H1 (cell line): ENCODE data around the gene PPIF. TPM values are rescaled to one million over a fixed set of nuclear protein-coding genes. Genes with fewer than 3 reads are reported as not detected.

ENCODE experiments used
- CTCF ChIA-PET: fragments of 300-600 bp; sonication (Branson Sonifier 250); formaldehyde crosslinking; loops from one replicate; lab custom pipeline; 2021; ENCODE audit not compliant: partially characterized antibody; lab: Charles Lee
- POLR2A ChIA-PET: fragments of 300-600 bp; sonication (Branson Sonifier 250); formaldehyde crosslinking; loops from one replicate; lab custom pipeline; 2021; ENCODE audit warnings: inconsistent platforms; ENCODE audit not compliant: partially characterized antibody; lab: Charles Lee
- DNase-seq, 2 experiments: peaks; one replicate each; pipeline versions ENCODE4 v3.0.0 to v3.0.0-alpha.2; 2010 to 2022; ENCODE audit warnings: low spot score in 2 of 2, low read depth in 1 of 2, mixed read lengths in 1 of 2
- FAIRE-seq: peaks from 2 replicates; lab custom pipeline; 2011; peaks lifted over from hg19 to GRCh38; lab: Jason Lieb, UNC
- H2AFZ ChIP-seq: 2 replicates; pipeline ENCODE4 v1.8.1; 2012; ENCODE audit warnings: low read length, inconsistent platforms
- H2AK5ac ChIP-seq: 2 replicates; pipeline ENCODE4 v1.6.1; 2013; ENCODE audit warnings: low read depth, low read length
- H2BK120ac ChIP-seq: replicated peaks from 2 replicates; pipeline ENCODE3; 2013; ENCODE audit warnings: low read depth, low read length, inconsistent platforms
- H2BK12ac ChIP-seq: 2 replicates; pipeline ENCODE4 v1.6.1; 2013; ENCODE audit warnings: low read depth, low read length
- H2BK15ac ChIP-seq: 2 replicates; pipeline ENCODE4 v1.6.1; 2013; ENCODE audit warnings: low read length
- H2BK20ac ChIP-seq: 2 replicates; pipeline ENCODE4 v1.6.1; 2013; ENCODE audit warnings: low read length
- H2BK5ac ChIP-seq: 2 replicates; pipeline ENCODE4 v1.6.1; 2013; ENCODE audit warnings: low read depth, low read length
- H3K14ac ChIP-seq: 2 replicates; pipeline ENCODE4 v1.6.1; 2013; ENCODE audit warnings: inconsistent platforms; ENCODE audit not compliant: insufficient read length
- H3K18ac ChIP-seq: 2 replicates; pipeline ENCODE4 v1.6.1; 2013; ENCODE audit warnings: low read length; ENCODE audit errors: extremely low read depth
- H3K23ac ChIP-seq: 2 replicates; pipeline ENCODE4 v1.6.1; 2013; ENCODE audit warnings: inconsistent platforms; ENCODE audit not compliant: insufficient read length
- H3K23me2 ChIP-seq: 2 replicates; pipeline ENCODE4 v1.6.1; 2013; ENCODE audit warnings: low read depth, low read length
- H3K27ac ChIP-seq: 2 replicates; pipeline ENCODE4 v1.6.1; 2011; ENCODE audit warnings: low read depth, low read length, inconsistent platforms
- H3K27me3 ChIP-seq, 4 experiments: replicated peaks in 1 of 4; 1 replicate in 1 of 4; 2 replicates in 3 of 4; pipeline versions ENCODE4 v1.6.1 to v1.8.1; 2011 to 2013; ENCODE audit warnings: low read length in 3 of 4, mild to moderate bottlenecking in 3 of 4, inconsistent platforms in 2 of 4, mixed read lengths in 2 of 4, moderate library complexity in 1 of 4; ENCODE audit not compliant: control insufficient read depth in 3 of 4, insufficient read depth in 3 of 4; ENCODE audit errors: extremely low read depth in 1 of 4
- H3K36me3 ChIP-seq, 4 experiments: 2 replicates each; pipeline versions ENCODE4 v1.6.1 to v1.8.1; 2011 to 2013; ENCODE audit warnings: mild to moderate bottlenecking in 4 of 4, low read length in 3 of 4, moderate library complexity in 2 of 4, control low read depth in 1 of 4, inconsistent platforms in 1 of 4; ENCODE audit not compliant: insufficient read depth in 4 of 4, control insufficient read depth in 2 of 4
- H3K4ac ChIP-seq: replicated peaks from 2 replicates; pipeline ENCODE3; 2013; ENCODE audit warnings: low read length, low read depth, mixed read lengths, inconsistent platforms; ENCODE audit not compliant: insufficient read length
- H3K4me1 ChIP-seq, 4 experiments: replicated peaks in 1 of 4; 1 replicate in 1 of 4; 2 replicates in 3 of 4; pipeline versions ENCODE4 v1.6.1 to v1.8.1; 2011 to 2013; ENCODE audit warnings: low read length in 3 of 4, inconsistent platforms in 2 of 4, mixed read lengths in 1 of 4; ENCODE audit not compliant: insufficient read depth in 4 of 4, control insufficient read depth in 3 of 4
- H3K4me2 ChIP-seq, 2 experiments: 2 replicates each; pipeline versions ENCODE4 v1.6.1 to v1.8.1; 2011 to 2013; ENCODE audit warnings: low read depth in 2 of 2, low read length in 2 of 2, control low read depth in 1 of 2, inconsistent platforms in 1 of 2, mild to moderate bottlenecking in 1 of 2; ENCODE audit not compliant: insufficient read depth in 1 of 2
- H3K4me3 ChIP-seq, 4 experiments: fragments of 200-600, 300-600 bp in 1 of 4; sonication (generic), shearing (Covaris generic), sonication (Bioruptor Twin) in 1 of 4; 2 replicates each; pipeline versions ENCODE4 v1.5.1 to v1.8.1; 2011 to 2016; ENCODE audit warnings: low read length in 4 of 4, low read depth in 3 of 4, control low read depth in 2 of 4, inconsistent platforms in 2 of 4, mild to moderate bottlenecking in 2 of 4, mixed read lengths in 1 of 4, moderate library complexity in 1 of 4; ENCODE audit not compliant: insufficient read depth in 2 of 4; ENCODE audit errors: extremely low read depth in 1 of 4
- H3K56ac ChIP-seq: replicated peaks from 2 replicates; pipeline ENCODE3; 2013; ENCODE audit warnings: low read depth, mild to moderate bottlenecking, mixed read lengths, low read length, inconsistent platforms; ENCODE audit not compliant: insufficient read length
- H3K79me1 ChIP-seq: 2 replicates; pipeline ENCODE4 v1.6.1; 2013; ENCODE audit warnings: low read depth, low read length, control low read depth
- H3K79me2 ChIP-seq, 2 experiments: 2 replicates each; pipeline versions ENCODE4 v1.6.1 to v1.8.1; 2012 to 2013; ENCODE audit warnings: low read length in 2 of 2, mild to moderate bottlenecking in 2 of 2, inconsistent platforms in 1 of 2; ENCODE audit not compliant: insufficient read depth in 2 of 2, control insufficient read depth in 1 of 2
- H3K9ac ChIP-seq, 4 experiments: replicated peaks in 1 of 4; 1 replicate in 1 of 4; 2 replicates in 3 of 4; pipeline versions ENCODE4 v1.6.1 to v1.8.1; 2011 to 2013; ENCODE audit warnings: low read depth in 3 of 4, low read length in 3 of 4, control low read depth in 2 of 4, mild to moderate bottlenecking in 2 of 4, moderate library complexity in 2 of 4, inconsistent platforms in 1 of 4; ENCODE audit errors: extremely low read depth in 1 of 4
- H3K9me3 ChIP-seq, 2 experiments: 2 replicates each; pipeline versions ENCODE4 v1.6.1 to v1.8.1; 2012 to 2013; ENCODE audit warnings: mild to moderate bottlenecking in 2 of 2, moderate library complexity in 2 of 2, control low read depth in 1 of 2, inconsistent platforms in 1 of 2, low read depth in 1 of 2, low read length in 1 of 2, mixed read lengths in 1 of 2; ENCODE audit not compliant: insufficient read depth in 2 of 2
- H4K20me1 ChIP-seq, 2 experiments: replicated peaks in 1 of 2; 2 replicates each; pipeline versions ENCODE3 to v1.8.1; 2011 to 2013; ENCODE audit warnings: inconsistent platforms in 2 of 2, low read length in 2 of 2, mild to moderate bottlenecking in 1 of 2; ENCODE audit not compliant: insufficient read depth in 2 of 2, control insufficient read depth in 1 of 2
- H4K5ac ChIP-seq: 2 replicates; pipeline ENCODE4 v1.6.1; 2013; ENCODE audit warnings: low read length, low read depth, mixed read lengths, inconsistent platforms; ENCODE audit not compliant: insufficient read length
- H4K8ac ChIP-seq: 2 replicates; pipeline ENCODE4 v1.8.0; 2013; ENCODE audit warnings: mild to moderate bottlenecking, moderate library complexity, low read length, inconsistent platforms; ENCODE audit not compliant: insufficient read depth; ENCODE audit errors: extremely low read depth
- H4K91ac ChIP-seq: replicated peaks from 2 replicates; pipeline ENCODE3; 2013; ENCODE audit warnings: low read length, mixed read lengths, inconsistent platforms; ENCODE audit not compliant: insufficient read length
- CBX5 ChIP-seq: fragments of 300-800, 300-1000 bp; sonication (generic); IDR thresholded peaks from 2 replicates; pipeline ENCODE4 v1.7.1; 2016; ENCODE audit warnings: antibody characterized with exemption, low read length, low read depth
- EGR1 ChIP-seq: IDR thresholded peaks from 2 replicates; pipeline ENCODE4 v1.6.1; 2011; ENCODE audit warnings: low read depth, low read length, borderline replicate concordance
- FOSL1 ChIP-seq: IDR thresholded peaks from 2 replicates; pipeline ENCODE4 v1.6.1; 2011; ENCODE audit warnings: mild to moderate bottlenecking, low read depth, low read length, moderate library complexity; ENCODE audit not compliant: insufficient read depth
- HDAC6 ChIP-seq: IDR thresholded peaks from one replicate; pipeline ENCODE4 v1.7.1; 2012; ENCODE audit warnings: low read depth, mild to moderate bottlenecking, inconsistent platforms, low read length, moderate library complexity
- KDM1A ChIP-seq: fragments of 200-600, 300-600 bp; sonication (generic); IDR thresholded peaks from 2 replicates; pipeline ENCODE4 v1.7.1; 2016; ENCODE audit warnings: mild to moderate bottlenecking, low read length, borderline replicate concordance
- POLR2AphosphoS5 ChIP-seq: IDR thresholded peaks from 2 replicates; pipeline ENCODE4 v1.6.1; 2011; ENCODE audit warnings: low read depth, low read length
- RFX5 ChIP-seq: IDR thresholded peaks from 2 replicates; pipeline ENCODE4 v1.6.1; 2011; ENCODE audit warnings: low read depth, low read length, improper control_type of control experiment, borderline replicate concordance
- SP2 ChIP-seq: IDR thresholded peaks from 2 replicates; pipeline ENCODE4 v1.6.1; 2012; ENCODE audit warnings: mild to moderate bottlenecking, low read length, inconsistent platforms
- SP4 ChIP-seq: IDR thresholded peaks from 2 replicates; pipeline ENCODE4 v1.6.1; 2012; ENCODE audit warnings: low read length, inconsistent platforms
- SRF ChIP-seq: IDR thresholded peaks from 2 replicates; pipeline ENCODE4 v1.6.1; 2011; ENCODE audit warnings: mild to moderate bottlenecking, low read depth, low read length, moderate library complexity
- TAF1 ChIP-seq: IDR thresholded peaks from 2 replicates; pipeline ENCODE4 v1.6.1; 2011; ENCODE audit warnings: mild to moderate bottlenecking, low read depth, low read length
- TCF12 ChIP-seq: IDR thresholded peaks from 2 replicates; pipeline ENCODE4 v1.6.1; 2011; ENCODE audit warnings: low read depth, mild to moderate bottlenecking, low read length
- TEAD4 ChIP-seq: IDR thresholded peaks from 2 replicates; pipeline ENCODE4 v1.6.1; 2012; ENCODE audit warnings: low read depth, low read length, inconsistent platforms, mixed read lengths
- WGBS, 2 experiments: shearing (Covaris generic) in 1 of 2; methylation state at CpG; one replicate each; pipeline versions ENCODE4 v1.1.6 to v1.1.7; 2013 to 2015; ENCODE audit warnings: low lambda C conversion rate in 2 of 2, mixed read lengths in 2 of 2, inconsistent platforms in 1 of 2, low coverage in 1 of 2, missing lambda C conversion rate in 1 of 2; ENCODE audit not compliant: insufficient replicate concordance in 2 of 2, insufficient coverage in 1 of 2, insufficient read length in 1 of 2; ENCODE audit errors: extremely low coverage in 1 of 2, missing lambda C conversion rate in 1 of 2; 5-methylcytosine and 5-hydroxymethylcytosine counted together
- polyA plus RNA-seq, 7 experiments: library from polyadenylated mRNA; depleted of rRNA in 3 of 7; stranded (reverse) in 5 of 7; unstranded in 2 of 7; fragments of >200 nt in 5 of 7; fragments of 200-250 nt in 2 of 7; gene quantifications; 1 replicate in 5 of 7; 2 replicates in 1 of 7; 4 replicates in 1 of 7; pipeline versions ENCODE4 v1.2.1 to v1.2.3, GENCODE V29; 2011 to 2013; ENCODE audit warnings: missing spikeins in 2 of 7, mixed read lengths in 2 of 7
- total RNA-seq: library from RNA; stranded (reverse); fragmentation: NEBNext Ultra II Directional; extraction: Animal tissue kit (Norgen Biotek cat#: 25700); gene quantifications from 2 replicates; pipeline ENCODE4 v1.2.1, GENCODE V29; 2021

The PPIF gene
- total and polyA plus RNA-seq, 2 of the 8 experiments (the other 6 are each of a cell fraction or from before 2014, with no cell fraction given), result 70.2 to 77.6 TPM

- H3K27ac ChIP-seq, result no peak overlapping the region
- TF ChIP-seq KDM1A (no peak), SP2 (no peak), FOSL1 (no peak), CBX5 (no peak), EGR1 (no peak), RFX5 (no peak), TCF12 (no peak), HDAC6 (no peak), TAF1 (no peak), TEAD4 (no peak), SP4 (no peak), SRF (no peak), POLR2AphosphoS5 (no peak)
Observed at GRCh38 chr10:79314761-79315601, 32.3 kb upstream of the PPIF start.

More at GRCh38 chr10:79314761-79315601, 32.3 kb upstream of the PPIF start:
- DNase-seq, result no peak
- no peak overlapping the region for H4K5ac ChIP-seq
- no peak overlapping the region for H2AFZ ChIP-seq
- H3K4me2 ChIP-seq, result no peak overlapping the region
- no peak overlapping the region for H3K23ac ChIP-seq
- H3K36me3 ChIP-seq, result peaks cover 0 to 5% (median 0%) of the 10 kb centered on the region in 4 experiments; a peak in 2 of 8 replicates
- H2BK20ac ChIP-seq, result no peak overlapping the region
- H4K91ac ChIP-seq, result no peak overlapping the region
- no peak overlapping the region for H2BK12ac ChIP-seq
- no peak overlapping the region for H2AK5ac ChIP-seq
- no peak overlapping the region for H3K56ac ChIP-seq
- no peaks in the 10 kb centered on the region; the same call in 1 of the 2 replicates for H3K23me2 ChIP-seq
- no peak overlapping the region; the same call in 1 of the 2 replicates for H4K8ac ChIP-seq
- H3K79me2 ChIP-seq, result no peaks in the 10 kb centered on the region
- H3K27me3 ChIP-seq, result no peaks in the 10 kb centered on the region
- H3K9me3 ChIP-seq, result no peaks in the 10 kb centered on the region
- ChIA-PET CTCF (interaction anchor here (0.7 to 1.2 kb wide), 4 partner anchors 22 to 153 kb away, joined by 3 to 4 read pairs (median 3); no protein-coding TSS in a partner anchor), POLR2A (interaction anchor here (1.4 to 1.8 kb wide), 2 partner anchors 11 to 27 kb away, joined by 4 read pairs; no protein-coding TSS in a partner anchor)
- H3K4ac ChIP-seq, result no peak overlapping the region
- no peak for FAIRE-seq
- no peak overlapping the region for H2BK120ac ChIP-seq
- no peaks in the 10 kb centered on the region for H4K20me1 ChIP-seq
- WGBS, 2 experiments, result 85% methylated on average over 25 of the region's 25 CpGs; no CpG with 5 or more reads in 1 of the 2 experiments
- no peak overlapping the region for H3K14ac ChIP-seq
- no peak overlapping the region for H2BK15ac ChIP-seq
- no peak overlapping the region for H3K9ac ChIP-seq
- H3K18ac ChIP-seq, result no peak overlapping the region
- no peak overlapping the region for H2BK5ac ChIP-seq
- H3K4me1 ChIP-seq, result peaks cover 4 to 23% (median 17%) of the 10 kb centered on the region in 4 experiments
- no peak overlapping the region for H3K4me3 ChIP-seq
- no peaks in the 10 kb centered on the region for H3K79me1 ChIP-seq
